Esophagus squamous epithelium (tissue), 4 donors: ENCODE results near the gene AGR2.

ENCODE experiments used
- POLR2A ChIP-seq, 4 donors: fragments of 450-650 bp; IDR thresholded peaks; one replicate each; pipeline ENCODE4 v1.6.1; 2017; ENCODE audit warnings: antibody characterized with exemption in 4 of 4, mild to moderate bottlenecking in 4 of 4, moderate library complexity in 3 of 4
- TF ChIP-seq, protein P1 (sequence below), 6 experiments: fragments of 450-650 bp in 4 of 6; fragments of 200-600 bp in 2 of 6; sonication (generic) in 2 of 6; IDR thresholded peaks; one replicate each; pipeline ENCODE4 v1.5.1; 2016 to 2019; ENCODE audit warnings: antibody characterized with exemption in 6 of 6, mild to moderate bottlenecking in 4 of 6, moderate library complexity in 4 of 6

DNA sequence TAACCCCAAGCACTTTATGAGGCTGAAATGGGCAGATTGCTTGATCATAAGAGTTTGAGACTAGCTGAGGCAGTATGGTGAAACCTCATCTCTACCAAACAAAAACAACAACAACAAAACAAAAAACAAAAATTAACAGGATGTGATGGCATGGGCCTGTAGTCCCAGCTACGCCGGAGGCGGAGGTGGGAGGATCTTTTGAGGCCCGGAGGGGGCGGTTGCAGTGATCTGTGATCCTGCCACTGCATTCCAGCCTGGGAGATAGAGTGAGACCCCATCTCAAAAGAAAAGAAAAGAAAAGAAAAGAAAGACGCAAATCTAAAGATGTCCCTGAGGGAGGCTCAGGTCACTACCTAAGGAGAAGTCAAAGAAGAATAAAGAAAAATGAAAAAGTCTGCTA, 35.3 kb upstream of the AGR2 start:
- no peak for TF ChIP-seq POLR2A (IDR thresholded peaks at IDR 0.05)
- TF ChIP-seq, protein P1, sequence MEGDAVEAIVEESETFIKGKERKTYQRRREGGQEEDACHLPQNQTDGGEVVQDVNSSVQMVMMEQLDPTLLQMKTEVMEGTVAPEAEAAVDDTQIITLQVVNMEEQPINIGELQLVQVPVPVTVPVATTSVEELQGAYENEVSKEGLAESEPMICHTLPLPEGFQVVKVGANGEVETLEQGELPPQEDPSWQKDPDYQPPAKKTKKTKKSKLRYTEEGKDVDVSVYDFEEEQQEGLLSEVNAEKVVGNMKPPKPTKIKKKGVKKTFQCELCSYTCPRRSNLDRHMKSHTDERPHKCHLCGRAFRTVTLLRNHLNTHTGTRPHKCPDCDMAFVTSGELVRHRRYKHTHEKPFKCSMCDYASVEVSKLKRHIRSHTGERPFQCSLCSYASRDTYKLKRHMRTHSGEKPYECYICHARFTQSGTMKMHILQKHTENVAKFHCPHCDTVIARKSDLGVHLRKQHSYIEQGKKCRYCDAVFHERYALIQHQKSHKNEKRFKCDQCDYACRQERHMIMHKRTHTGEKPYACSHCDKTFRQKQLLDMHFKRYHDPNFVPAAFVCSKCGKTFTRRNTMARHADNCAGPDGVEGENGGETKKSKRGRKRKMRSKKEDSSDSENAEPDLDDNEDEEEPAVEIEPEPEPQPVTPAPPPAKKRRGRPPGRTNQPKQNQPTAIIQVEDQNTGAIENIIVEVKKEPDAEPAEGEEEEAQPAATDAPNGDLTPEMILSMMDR (IDR thresholded peaks at IDR 0.05) = no peak
